Activated B cell treated with CpG ODN at 0.5 μM for 24 hours (primary cell): Measurements from ENCODE around the gene ALK. TPM values are rescaled to one million over a fixed set of nuclear protein-coding genes. Genes with fewer than 3 reads are reported as not detected.

Experiments used
- ATAC-seq: fragments of 200-7000 bp; cut with Tn5 transposase; one replicate; pipeline ENCODE4 v1.10.0; 2021; ENCODE audit warnings: low read depth, mild to moderate bottlenecking, moderate library complexity
- CTCF ChIA-PET: fragments of 350-600 bp; sonication (Branson Sonifier 250); formaldehyde crosslinking; loops from one replicate; lab custom pipeline; 2021; ENCODE audit warnings: antibody characterized with exemption; lab: Charles Lee
- POLR2A ChIA-PET: fragments of 350-600 bp; sonication (Branson Sonifier 250); formaldehyde crosslinking; loops from one replicate; lab custom pipeline; 2021; ENCODE audit warnings: antibody characterized with exemption; lab: Charles Lee
- DNase-seq: peaks from one replicate; pipeline ENCODE4 v3.0.0; 2022
- H3K27ac Mint-ChIP-seq: one replicate; pipeline ENCODE4 v1.8.0; 2020; ENCODE audit warnings: mixed read lengths
- H3K27me3 Mint-ChIP-seq: one replicate; pipeline ENCODE4 v1.8.0; 2021; ENCODE audit warnings: mixed read lengths
- H3K36me3 Mint-ChIP-seq: one replicate; pipeline ENCODE4 v1.8.0; 2021; ENCODE audit warnings: low read depth, mixed read lengths
- H3K4me1 Mint-ChIP-seq: one replicate; pipeline ENCODE4 v1.8.0; 2021; ENCODE audit warnings: mixed read lengths
- H3K4me3 Mint-ChIP-seq: one replicate; pipeline ENCODE4 v1.8.0; 2020; ENCODE audit warnings: mild to moderate bottlenecking, mixed read lengths
- H3K9me3 Mint-ChIP-seq: one replicate; pipeline ENCODE4 v1.8.0; 2020; ENCODE audit warnings: mixed read lengths
- intact Hi-C: fragments of 100-400 bp; cut with micrococcal nuclease; formaldehyde crosslinking; loops from one replicate; pipeline ENCODE4 v1.15.1; 2024
- total RNA-seq: library from RNA; stranded (reverse); gene quantifications from 2 replicates; pipeline ENCODE4 v1.2.3, GENCODE V29; 2022
- TF ChIP-seq, protein P1 (sequence below): fragments of 200-600 bp; IDR thresholded peaks from one replicate; pipeline ENCODE4 v1.8.0; 2022; ENCODE audit warnings: antibody characterized with exemption, mild to moderate bottlenecking

The ALK gene
- total RNA-seq, 1 donor from 2014 or later = not detected

GRCh38 chr2:29290293-29291047 is 630.9 kb downstream of the ALK start:
- intact Hi-C loops = no loop called here
- DNase-seq (no peak), ATAC-seq (no peak)
- H3K27me3 Mint-ChIP-seq = peaks cover 20% of the 10 kb centered on the region
- H3K27ac Mint-ChIP-seq = no peak overlapping the region
- H3K4me1 Mint-ChIP-seq = no peaks in the 10 kb centered on the region
- TF ChIP-seq, protein P1, sequence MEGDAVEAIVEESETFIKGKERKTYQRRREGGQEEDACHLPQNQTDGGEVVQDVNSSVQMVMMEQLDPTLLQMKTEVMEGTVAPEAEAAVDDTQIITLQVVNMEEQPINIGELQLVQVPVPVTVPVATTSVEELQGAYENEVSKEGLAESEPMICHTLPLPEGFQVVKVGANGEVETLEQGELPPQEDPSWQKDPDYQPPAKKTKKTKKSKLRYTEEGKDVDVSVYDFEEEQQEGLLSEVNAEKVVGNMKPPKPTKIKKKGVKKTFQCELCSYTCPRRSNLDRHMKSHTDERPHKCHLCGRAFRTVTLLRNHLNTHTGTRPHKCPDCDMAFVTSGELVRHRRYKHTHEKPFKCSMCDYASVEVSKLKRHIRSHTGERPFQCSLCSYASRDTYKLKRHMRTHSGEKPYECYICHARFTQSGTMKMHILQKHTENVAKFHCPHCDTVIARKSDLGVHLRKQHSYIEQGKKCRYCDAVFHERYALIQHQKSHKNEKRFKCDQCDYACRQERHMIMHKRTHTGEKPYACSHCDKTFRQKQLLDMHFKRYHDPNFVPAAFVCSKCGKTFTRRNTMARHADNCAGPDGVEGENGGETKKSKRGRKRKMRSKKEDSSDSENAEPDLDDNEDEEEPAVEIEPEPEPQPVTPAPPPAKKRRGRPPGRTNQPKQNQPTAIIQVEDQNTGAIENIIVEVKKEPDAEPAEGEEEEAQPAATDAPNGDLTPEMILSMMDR = no peak
- ChIA-PET POLR2A (no interaction called here), CTCF (no interaction called here)
- no peak overlapping the region for H3K4me3 Mint-ChIP-seq
- no peaks in the 10 kb centered on the region for H3K9me3 Mint-ChIP-seq
- H3K36me3 Mint-ChIP-seq = no peaks in the 10 kb centered on the region

DNA sequence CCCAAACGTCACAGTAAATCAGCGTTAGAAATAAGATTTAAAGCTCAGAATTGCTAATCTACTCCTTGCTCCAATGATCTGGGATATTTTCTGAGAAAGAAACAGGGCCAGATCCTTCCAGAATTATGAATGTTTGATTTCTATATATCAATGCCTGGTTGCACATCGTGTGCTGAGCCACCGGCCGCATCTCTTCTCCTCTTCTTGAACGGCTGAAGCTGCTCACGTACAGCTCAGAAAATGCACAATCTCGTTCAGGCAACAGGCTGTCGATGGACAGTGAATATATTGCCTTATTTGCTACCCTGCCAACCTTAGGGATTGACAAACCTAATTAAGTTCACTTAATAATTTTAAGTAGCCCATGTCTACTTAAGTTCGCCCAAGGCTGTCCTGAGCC is 636.7 kb downstream of the ALK start:
- Mint-ChIP-seq H3K4me1 (no peaks in the 10 kb centered on the region), H3K9me3 (no peaks in the 10 kb centered on the region), H3K4me3 (no peak overlapping the region), H3K27me3 (peaks cover 11% of the 10 kb centered on the region), H3K27ac (no peak overlapping the region), H3K36me3 (no peaks in the 10 kb centered on the region)
- POLR2A ChIA-PET = no interaction called here
- TF ChIP-seq, protein P1 = no peak
- intact Hi-C loops = no loop called here
- CTCF ChIA-PET = no interaction called here
- DNase-seq = no peak
- no peak for ATAC-seq

- ATAC-seq (no peak), DNase-seq (no peak)
- Mint-ChIP-seq H3K4me3 (no peak overlapping the region), H3K27me3 (peaks cover 12% of the 10 kb centered on the region), H3K4me1 (no peaks in the 10 kb centered on the region), H3K36me3 (no peaks in the 10 kb centered on the region), H3K9me3 (no peaks in the 10 kb centered on the region), H3K27ac (no peak overlapping the region)
- ChIA-PET POLR2A (no interaction called here), CTCF (no interaction called here)
- intact Hi-C loops = no loop called here
- TF ChIP-seq, protein P1 = no peak
Observed at GRCh38 chr2:29281916-29282247, 639.5 kb downstream of the ALK start.

DNA sequence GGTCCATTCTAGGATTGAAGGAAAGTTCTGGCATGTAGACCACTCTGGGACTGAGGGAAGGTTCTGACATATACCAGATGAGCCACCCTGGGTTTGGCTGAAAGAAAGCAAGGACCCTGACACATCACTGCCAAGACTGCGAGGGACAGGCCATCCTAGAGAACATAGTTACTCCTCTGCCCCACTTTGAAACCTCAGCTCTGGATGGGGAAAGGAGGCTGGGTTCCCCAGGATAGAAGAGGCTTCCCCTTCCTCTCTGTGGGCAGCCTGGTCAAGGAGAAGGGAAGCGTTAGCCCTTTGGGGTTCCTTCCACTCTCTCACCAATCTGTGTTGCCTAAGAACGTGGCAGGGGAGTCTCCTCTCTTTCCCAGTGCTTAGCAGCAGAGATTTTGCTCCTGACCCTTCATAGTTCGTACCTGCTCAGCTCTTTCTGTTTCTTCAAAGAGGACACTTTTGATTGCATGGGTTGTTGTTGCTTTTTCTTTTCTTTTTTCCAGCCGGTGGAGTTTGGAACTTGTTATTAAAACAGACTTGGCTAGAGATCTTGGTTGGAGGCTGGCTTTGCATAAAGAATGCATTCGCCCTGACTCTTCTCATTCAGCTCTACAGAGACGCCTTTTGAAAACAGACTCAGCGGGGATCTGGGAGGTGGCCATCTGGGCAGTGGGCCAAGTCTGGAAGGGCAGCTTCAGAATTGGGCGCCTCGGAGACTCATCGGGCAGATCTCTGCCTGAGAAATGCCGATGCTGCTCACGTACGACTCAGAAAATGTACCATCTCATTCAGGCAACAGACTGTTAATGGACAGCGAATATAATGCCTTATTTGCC is 640.1 kb downstream of the ALK start:
- no peaks in the 10 kb centered on the region for H3K9me3 Mint-ChIP-seq

GRCh38 chr2:29278966-29279365 is 642.4 kb downstream of the ALK start:
- intact Hi-C loops = no loop called here
- ATAC-seq (no peak), DNase-seq (no peak)
- H3K27ac Mint-ChIP-seq = no peak overlapping the region
- ChIA-PET POLR2A (no interaction called here), CTCF (no interaction called here)
- peaks cover 15% of the 10 kb centered on the region for H3K27me3 Mint-ChIP-seq
- H3K36me3 Mint-ChIP-seq = no peaks in the 10 kb centered on the region
- H3K9me3 Mint-ChIP-seq = no peaks in the 10 kb centered on the region
- TF ChIP-seq, protein P1 = no peak
- no peaks in the 10 kb centered on the region for H3K4me1 Mint-ChIP-seq
- no peak overlapping the region for H3K4me3 Mint-ChIP-seq

More for the DNA sequence above, 640.1 kb downstream of the ALK start:
- Mint-ChIP-seq H3K36me3 (no peaks in the 10 kb centered on the region), H3K4me3 (no peak overlapping the region), H3K4me1 (no peaks in the 10 kb centered on the region), H3K27ac (no peak overlapping the region), H3K27me3 (peaks cover 15% of the 10 kb centered on the region)
- no peak for DNase-seq
- TF ChIP-seq, protein P1 = no peak
- ATAC-seq = no peak
- CTCF ChIA-PET = no interaction called here
- intact Hi-C loops = no loop called here
- POLR2A ChIA-PET = no interaction called here
